Stimulated activated effector memory CD8-positive, alpha-beta T cell treated with anti-CD3 and anti-CD28 coated beads, Interleukin-12 subunit alpha, Interleukin-12 subunit beta, amount 100 ng/mL, for 72 hours (primary cell): ENCODE data around the gene GPR31.
A peak's percentile ranks its signal among the peaks of the same experiment; 100 is the strongest.

Experiments used
- ATAC-seq: fragments of 150-1000 bp; cut with Tn5 transposase; 2 replicates; pipeline ENCODE4 v1.10.0; 2021
- DNase-seq, 2 donors: peaks; one replicate each; pipeline ENCODE4 v3.0.0; 2021 to 2022; ENCODE audit warnings: low spot score in 2 of 2
- H3K27ac Mint-ChIP-seq: one replicate; pipeline ENCODE4 v1.8.0; 2022; ENCODE audit warnings: mild to moderate bottlenecking, mixed read lengths
- H3K36me3 Mint-ChIP-seq: one replicate; pipeline ENCODE4 v1.8.0; 2022; ENCODE audit warnings: mild to moderate bottlenecking, mixed read lengths
- H3K4me1 Mint-ChIP-seq: one replicate; pipeline ENCODE4 v1.8.0; 2022; ENCODE audit warnings: mixed read lengths
- H3K4me3 Mint-ChIP-seq: one replicate; pipeline ENCODE4 v1.8.0; 2022; ENCODE audit warnings: mild to moderate bottlenecking, mixed read lengths
- H3K9me3 Mint-ChIP-seq: one replicate; pipeline ENCODE4 v1.8.0; 2022; ENCODE audit warnings: mixed read lengths

The GPR31 gene

DNA sequence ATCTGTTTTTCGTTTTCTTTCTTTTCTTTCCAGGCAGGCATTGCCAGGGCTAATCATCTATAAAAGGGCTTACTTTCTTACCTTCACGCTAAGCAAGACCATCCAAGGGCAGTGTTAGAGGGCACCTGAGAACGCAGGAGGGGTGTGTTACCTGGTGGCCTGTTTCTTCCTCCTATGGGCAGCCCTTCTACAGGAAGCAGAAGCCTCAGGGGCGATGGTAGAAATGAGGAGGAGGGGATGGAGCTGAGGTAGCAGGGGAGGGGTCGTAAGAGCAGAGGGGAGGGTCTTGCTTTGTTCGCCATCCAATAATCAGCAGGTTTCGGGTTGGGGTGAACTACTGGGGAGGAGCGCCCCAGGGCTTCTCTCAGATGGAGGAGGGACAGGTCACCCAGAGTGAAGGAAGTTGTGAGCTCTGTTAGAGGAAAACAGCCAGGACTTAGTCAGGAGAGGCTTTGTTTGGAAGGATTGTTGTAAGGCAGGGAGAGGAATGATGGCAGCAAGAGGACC is 36.4 kb downstream of the GPR31 start:
- Mint-ChIP-seq H3K27ac (peak overlapping the region; percentile 90), H3K4me3 (peak overlapping the region; percentile 87), H3K36me3 (peaks cover 47% of the 10 kb centered on the region)

DNA sequence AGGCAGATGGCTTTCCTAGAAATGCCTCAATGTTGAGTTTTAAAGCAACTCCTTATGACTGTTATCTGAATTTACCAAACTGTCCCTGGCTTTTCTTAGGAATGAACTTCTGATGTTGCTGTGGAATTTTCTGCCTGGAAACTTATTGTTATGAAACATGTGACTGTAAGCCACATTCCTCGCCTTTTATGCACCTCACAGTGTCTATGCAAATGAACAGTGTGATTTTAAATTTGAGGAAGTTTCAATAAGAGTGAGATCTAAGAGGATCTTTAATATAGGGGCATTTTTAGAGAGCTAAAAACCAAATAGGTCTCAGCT is 37.2 kb downstream of the GPR31 start:
- DNase-seq (no peak), ATAC-seq (no peak)
- no peaks in the 10 kb centered on the region for H3K9me3 Mint-ChIP-seq
- peak overlapping the region; percentile 87 for H3K4me3 Mint-ChIP-seq
- H3K36me3 Mint-ChIP-seq = peaks cover 52% of the 10 kb centered on the region
- H3K4me1 Mint-ChIP-seq = peaks cover 84% of the 10 kb centered on the region
- peak overlapping the region; percentile 90 for H3K27ac Mint-ChIP-seq

More for the DNA sequence above, 36.4 kb downstream of the GPR31 start:
- no peak for DNase-seq
- ATAC-seq = no peak
- H3K9me3 Mint-ChIP-seq = no peaks in the 10 kb centered on the region
- H3K4me1 Mint-ChIP-seq = peaks cover 78% of the 10 kb centered on the region

DNA sequence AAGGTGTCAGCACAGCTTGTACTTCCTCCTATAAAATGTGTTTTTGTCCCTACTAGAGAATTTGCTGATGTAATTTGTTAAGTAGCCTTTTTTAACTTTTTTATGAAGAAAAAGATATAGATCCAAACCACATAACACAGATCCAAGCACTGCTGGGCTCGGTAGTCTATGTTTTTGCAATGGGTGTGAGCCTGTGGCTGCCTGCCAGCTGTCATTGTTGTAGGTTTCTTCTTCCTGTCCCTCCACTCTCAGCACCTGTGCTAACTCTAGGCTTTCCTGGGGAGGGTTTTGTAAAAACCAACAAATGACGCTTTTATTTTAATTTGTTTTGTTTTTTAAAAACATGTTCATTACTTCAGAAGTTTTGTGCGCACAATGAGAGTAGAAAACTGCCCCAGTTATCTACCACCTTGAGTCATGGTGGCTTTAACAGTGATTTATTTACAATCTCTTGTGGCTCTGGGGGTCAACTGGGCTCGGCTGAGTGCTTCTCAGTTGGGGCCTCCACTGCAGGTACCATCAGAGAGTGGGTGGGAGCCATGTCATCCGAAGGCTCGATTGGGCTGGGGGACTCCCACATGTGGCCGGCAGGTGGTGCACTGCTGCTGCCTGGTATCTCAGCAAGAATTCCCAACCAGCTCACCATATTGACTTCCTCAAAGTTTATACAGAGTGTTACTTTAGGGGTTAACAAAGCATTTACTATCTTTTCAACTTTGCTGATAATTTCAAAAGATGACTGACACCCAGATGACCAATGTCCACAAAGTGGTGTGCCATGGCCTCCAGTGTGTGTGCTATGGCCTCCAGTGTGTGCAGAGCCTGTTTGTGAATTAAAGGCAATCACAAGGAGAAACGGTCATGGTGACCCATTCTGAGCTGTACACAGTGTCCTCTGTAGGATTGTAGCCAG is 37.9 kb downstream of the GPR31 start:
- ATAC-seq (peak; percentile 47), DNase-seq (no peak)
- Mint-ChIP-seq H3K4me3 (peak overlapping the region; percentile 87), H3K9me3 (no peaks in the 10 kb centered on the region), H3K4me1 (peaks cover 84% of the 10 kb centered on the region), H3K27ac (peak overlapping the region; percentile 90), H3K36me3 (peaks cover 57% of the 10 kb centered on the region)

DNA sequence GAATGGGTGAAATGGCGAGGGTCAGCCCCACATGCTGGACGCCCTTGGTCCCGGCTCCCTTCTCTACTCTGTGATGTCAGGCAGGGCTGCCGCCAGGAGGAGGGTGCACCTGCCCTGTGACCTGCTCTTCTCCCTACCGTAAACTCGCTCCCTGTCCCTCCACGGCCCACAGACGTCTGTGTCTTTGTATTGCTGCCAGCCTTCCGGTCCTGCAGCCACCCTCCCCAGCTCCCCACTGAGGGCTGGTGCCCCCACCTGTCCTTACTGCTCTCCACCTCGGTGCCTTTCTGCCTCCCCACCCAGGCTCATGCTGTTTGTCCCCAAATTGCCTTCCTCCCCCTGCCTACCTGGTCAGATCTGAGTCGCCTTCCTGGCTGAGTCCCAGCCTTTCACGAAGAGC is 38.9 kb downstream of the GPR31 start:
- Mint-ChIP-seq H3K36me3 (peaks cover 57% of the 10 kb centered on the region), H3K9me3 (no peaks in the 10 kb centered on the region), H3K4me3 (peak overlapping the region; percentile 87), H3K27ac (peak overlapping the region; percentile 83), H3K4me1 (peaks cover 90% of the 10 kb centered on the region)
- DNase-seq (no peak), ATAC-seq (no peak)

DNA sequence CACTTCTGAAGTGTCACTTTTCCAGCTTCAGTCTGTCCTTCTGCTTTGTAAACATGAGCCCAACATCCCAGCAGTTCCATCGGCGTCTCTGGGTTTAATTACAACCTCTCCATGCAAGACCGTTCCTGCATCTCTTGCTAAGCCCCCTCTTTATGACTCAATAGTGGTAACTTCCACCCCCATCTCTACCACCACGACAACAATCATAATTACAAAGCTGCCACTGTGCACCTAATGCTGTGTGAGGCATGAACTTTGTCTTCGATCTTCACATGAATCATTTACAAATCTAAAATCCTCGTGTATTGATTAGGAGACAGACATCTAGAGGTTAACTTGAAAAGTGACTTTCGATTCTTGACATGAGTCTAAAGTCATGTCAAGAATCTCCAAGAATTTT is 39.8 kb downstream of the GPR31 start:
- ATAC-seq = peak; percentile 61
- H3K4me3 Mint-ChIP-seq = peak overlapping the region; percentile 87
- peak overlapping the region; percentile 83 for H3K27ac Mint-ChIP-seq
- DNase-seq = no peak
- H3K4me1 Mint-ChIP-seq = peaks cover 89% of the 10 kb centered on the region
- no peaks in the 10 kb centered on the region for H3K9me3 Mint-ChIP-seq
- peaks cover 59% of the 10 kb centered on the region for H3K36me3 Mint-ChIP-seq

DNA sequence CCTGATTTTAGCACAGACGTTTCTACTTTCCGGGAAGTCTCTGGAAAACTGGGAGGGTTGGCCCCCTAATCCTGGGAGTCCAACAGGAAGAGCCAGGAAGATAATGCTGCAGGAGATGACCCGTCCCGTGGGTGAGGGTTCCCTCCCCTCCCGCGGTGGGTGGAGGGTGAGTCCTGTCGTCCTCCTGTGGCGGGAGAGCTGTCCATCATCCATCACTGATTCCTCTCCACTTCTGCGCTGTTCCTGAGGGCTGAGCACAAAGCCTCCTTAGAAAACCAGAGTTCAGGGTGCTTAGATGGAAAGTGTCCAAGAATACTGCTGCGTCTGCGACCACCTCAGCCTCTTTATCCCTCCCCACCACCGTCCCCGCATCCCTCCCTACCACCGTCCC is 40.9 kb downstream of the GPR31 start:
- DNase-seq (no peak), ATAC-seq (no peak)
- H3K4me1 Mint-ChIP-seq = peaks cover 90% of the 10 kb centered on the region
- peak overlapping the region; percentile 89 for H3K27ac Mint-ChIP-seq
- peaks cover 70% of the 10 kb centered on the region for H3K36me3 Mint-ChIP-seq
- H3K9me3 Mint-ChIP-seq = no peaks in the 10 kb centered on the region
- H3K4me3 Mint-ChIP-seq = peak overlapping the region; percentile 87

DNA sequence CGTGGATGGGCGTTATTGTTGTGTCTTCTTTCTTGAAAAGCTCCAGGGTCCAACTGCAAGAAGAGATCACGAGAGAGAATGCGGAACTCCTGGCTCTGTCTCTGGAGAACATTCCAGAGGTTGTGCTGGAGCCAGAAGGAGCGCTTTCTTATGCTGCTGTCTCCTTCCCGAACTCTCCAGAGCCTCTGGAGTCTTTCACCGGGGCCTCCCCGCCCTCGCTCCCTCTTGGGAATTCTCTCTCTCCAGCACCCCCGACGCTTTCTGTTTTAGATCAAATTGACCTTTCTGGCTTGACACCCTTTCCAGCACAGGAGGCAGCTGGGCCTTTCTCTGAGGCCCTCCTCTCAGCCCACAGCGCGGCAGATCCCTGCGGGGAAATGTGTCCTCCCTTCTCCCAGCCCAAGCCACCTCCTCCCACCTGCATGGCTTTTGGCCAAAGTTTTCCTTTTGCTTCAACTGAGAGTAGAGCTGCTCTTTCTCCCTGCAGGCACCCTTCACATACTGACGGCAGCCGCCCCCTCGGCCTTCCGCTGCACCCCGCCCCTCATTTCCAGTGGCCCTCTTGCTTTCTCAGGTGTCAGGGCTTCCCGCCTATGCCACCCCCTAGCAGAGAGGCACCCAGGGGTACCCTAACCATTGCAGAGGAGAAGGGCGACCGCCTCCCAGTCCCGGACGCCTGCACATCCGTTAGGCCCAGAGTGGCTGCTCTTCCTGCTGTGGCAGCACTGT is 41.5 kb downstream of the GPR31 start:
- Mint-ChIP-seq H3K4me3 (peak overlapping the region; percentile 87), H3K4me1 (peaks cover 90% of the 10 kb centered on the region)

DNA sequence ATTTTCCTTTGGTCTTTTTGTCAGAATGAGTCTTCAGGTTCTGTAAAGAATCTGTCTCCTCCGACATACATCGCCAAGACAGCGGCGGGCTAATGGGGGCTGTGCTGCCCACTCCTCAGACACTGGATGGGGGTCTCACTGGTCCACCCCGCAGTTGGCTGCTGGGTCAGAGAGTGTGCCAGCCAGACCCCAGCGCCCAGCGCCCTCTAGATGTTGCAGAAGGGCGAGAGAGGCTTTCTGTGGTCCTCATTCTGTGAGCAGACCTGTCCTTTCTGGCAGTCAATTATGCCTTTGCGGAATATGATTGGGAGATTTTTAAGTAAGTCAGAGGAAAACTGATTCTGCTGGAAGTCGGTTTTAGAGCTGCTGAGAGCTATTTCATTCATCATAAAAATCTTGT is 42.7 kb downstream of the GPR31 start:
- peak; percentile 1 for ATAC-seq
- H3K4me1 Mint-ChIP-seq = peaks cover 90% of the 10 kb centered on the region
- no peak for DNase-seq
- peak overlapping the region; percentile 95 for H3K27ac Mint-ChIP-seq
- peaks cover 69% of the 10 kb centered on the region for H3K36me3 Mint-ChIP-seq
- no peaks in the 10 kb centered on the region for H3K9me3 Mint-ChIP-seq
- H3K4me3 Mint-ChIP-seq = peak overlapping the region; percentile 87

More for the DNA sequence above, 41.5 kb downstream of the GPR31 start:
- Mint-ChIP-seq H3K27ac (peak overlapping the region; percentile 89), H3K36me3 (peaks cover 74% of the 10 kb centered on the region), H3K9me3 (no peaks in the 10 kb centered on the region)
- DNase-seq (no peak), ATAC-seq (no peak)

DNA sequence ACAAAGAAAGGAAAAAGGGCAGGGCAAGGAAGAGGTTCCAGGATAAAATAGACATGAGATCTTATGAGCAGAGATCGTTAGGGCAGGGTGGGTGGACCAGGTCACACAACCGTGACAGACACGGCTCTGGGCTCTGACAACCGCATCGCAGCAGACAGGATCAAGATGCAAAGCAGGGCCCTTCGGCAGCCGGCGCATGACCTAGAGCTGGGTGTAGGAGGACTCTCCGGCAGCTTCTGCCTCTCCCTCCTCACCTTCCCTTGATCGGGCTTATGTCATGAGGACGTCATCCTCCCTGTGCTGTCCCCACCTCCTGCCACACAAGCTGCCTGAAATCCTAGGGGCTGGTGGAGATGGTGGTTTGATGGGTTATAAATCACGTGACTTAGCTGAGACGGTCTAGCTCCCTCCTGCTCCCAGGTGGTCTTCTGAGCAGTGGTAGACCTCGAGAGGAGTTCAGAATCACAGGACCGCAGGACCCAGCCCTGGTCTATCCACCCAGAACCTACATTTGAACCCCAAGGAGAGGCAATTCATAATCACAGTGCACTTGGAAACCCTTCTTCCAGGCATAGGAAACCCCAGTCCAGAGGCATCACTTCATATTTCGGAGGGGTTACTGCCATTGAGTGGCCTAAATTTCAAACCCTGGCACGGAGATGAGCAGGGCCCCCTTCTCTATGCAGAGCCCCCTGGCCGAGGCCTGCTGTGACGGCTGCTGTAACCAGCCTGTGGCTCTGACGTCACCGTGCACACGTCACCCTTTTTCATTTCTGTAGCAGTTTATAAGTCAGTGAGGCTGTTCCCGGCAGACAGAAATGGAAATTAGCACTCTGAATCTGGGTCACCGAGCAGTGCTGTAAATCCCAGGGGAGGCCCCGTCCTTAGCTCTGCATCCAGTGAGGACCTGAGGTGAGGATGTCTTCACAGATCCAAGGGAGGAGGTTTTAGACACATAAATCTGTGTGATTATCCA is 43.6 kb downstream of the GPR31 start:
- no peaks in the 10 kb centered on the region for H3K9me3 Mint-ChIP-seq
- DNase-seq (peak; percentile 48 to 85), ATAC-seq (peak; percentile 81)
- H3K27ac Mint-ChIP-seq = peak overlapping the region; percentile 95
- H3K4me1 Mint-ChIP-seq = peaks cover 90% of the 10 kb centered on the region
- H3K36me3 Mint-ChIP-seq = peaks cover 68% of the 10 kb centered on the region
- H3K4me3 Mint-ChIP-seq = peak overlapping the region; percentile 87

DNA sequence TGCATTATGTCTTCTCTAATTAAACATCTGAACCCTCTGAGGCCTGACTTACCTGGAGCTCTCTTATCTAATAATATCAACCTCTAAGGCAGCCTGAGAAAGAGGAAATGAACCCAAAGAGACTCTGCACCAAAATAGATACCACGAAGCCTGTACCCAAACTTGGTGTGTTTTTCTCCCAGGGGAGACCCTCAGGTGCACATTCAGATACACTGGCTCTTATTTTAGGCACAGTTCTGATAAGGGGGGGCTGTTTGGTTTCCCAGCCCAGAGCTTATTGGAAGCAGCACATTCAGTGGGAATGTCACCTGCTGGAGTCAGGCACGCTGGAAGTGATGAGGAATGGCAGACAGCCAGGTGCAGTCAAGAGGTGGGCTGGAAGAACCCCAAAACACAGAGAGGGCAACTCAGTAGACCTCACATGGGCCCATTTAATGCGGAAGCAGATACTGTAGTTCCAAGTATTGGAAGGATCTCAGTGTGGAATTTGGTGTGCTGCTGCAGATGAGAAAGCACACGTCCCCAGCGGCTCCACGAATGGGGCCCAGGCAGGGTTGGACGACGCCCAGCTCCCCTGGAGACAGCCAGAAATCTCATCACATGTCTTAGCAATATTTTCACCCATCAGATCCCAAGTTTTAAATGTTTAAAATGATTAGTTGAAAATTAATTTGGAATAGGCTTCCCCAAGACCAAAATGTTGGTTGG is 44.6 kb downstream of the GPR31 start:
- H3K4me1 Mint-ChIP-seq = peaks cover 86% of the 10 kb centered on the region
- no peak for ATAC-seq
- peak overlapping the region; percentile 87 for H3K4me3 Mint-ChIP-seq
- H3K9me3 Mint-ChIP-seq = no peaks in the 10 kb centered on the region
- H3K36me3 Mint-ChIP-seq = peaks cover 62% of the 10 kb centered on the region
- no peak for DNase-seq
- H3K27ac Mint-ChIP-seq = peak overlapping the region; percentile 95

DNA sequence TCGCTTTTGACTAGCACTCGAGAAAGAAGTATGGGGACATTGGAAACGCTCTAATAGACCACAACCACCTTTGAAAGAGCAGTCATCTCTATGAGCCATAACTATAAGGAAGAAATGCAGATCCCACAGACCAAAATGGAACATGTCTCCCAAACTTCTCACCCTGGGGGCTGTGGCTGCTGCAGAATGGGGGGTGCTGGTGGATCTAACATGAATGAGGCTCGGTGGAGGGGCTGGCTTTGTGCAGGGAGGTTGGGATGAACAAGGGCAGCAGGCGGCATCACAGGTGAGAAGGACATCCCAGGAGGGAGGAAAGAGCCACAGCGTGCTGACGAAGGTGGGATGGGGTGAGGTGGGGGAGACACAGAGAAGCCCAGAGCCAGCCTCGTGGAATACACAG is 45.4 kb downstream of the GPR31 start:
- DNase-seq (no peak), ATAC-seq (no peak)
- H3K36me3 Mint-ChIP-seq = peaks cover 56% of the 10 kb centered on the region
- H3K4me1 Mint-ChIP-seq = peaks cover 83% of the 10 kb centered on the region
- H3K4me3 Mint-ChIP-seq = peak overlapping the region; percentile 87
- H3K9me3 Mint-ChIP-seq = no peaks in the 10 kb centered on the region
- H3K27ac Mint-ChIP-seq = peak overlapping the region; percentile 95

DNA sequence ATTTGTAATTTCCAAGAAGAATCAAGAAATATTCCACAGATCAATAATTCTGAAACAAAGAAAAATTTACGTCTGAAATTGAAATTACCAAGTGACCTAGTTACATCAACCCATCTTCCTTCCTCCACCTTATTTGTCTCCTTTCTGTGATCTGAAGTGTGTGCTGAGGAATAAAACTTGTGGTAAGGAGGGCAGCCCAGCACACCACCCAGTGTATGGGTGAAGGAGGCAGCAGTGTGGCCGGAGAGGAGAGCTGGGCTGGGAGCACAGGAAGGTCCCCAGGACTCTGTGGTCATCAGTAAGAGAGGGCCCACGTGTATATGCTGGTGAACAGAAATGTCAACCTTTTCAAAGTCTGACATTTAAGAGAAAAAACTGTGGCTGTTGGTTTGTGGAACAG is 46.2 kb downstream of the GPR31 start:
- Mint-ChIP-seq H3K9me3 (no peaks in the 10 kb centered on the region), H3K36me3 (peaks cover 48% of the 10 kb centered on the region), H3K4me3 (peak overlapping the region; percentile 87), H3K27ac (peak overlapping the region; percentile 95), H3K4me1 (peaks cover 79% of the 10 kb centered on the region)
- DNase-seq (no peak), ATAC-seq (peak; percentile 22)

DNA sequence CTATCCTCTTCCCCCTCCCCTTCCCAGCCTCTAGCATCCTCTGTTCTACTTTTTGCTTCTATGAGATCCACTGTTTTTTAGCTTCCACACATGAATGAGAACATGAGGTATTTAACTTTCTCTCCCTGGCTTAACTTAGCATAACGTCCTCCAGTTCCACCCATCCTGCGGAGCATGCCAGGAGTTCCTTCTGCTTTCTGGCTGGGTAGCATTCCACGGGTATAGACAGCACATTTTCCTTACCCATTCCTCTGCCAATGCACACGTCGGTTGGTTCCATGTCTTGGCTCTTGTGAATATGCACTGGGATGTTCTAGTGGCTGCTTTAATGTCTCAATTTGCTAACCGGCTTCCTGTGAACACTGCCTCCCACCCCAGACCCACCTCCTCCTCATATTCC is 48.1 kb downstream of the GPR31 start:
- no peak overlapping the region for H3K4me3 Mint-ChIP-seq
- ATAC-seq (no peak), DNase-seq (no peak)
- H3K4me1 Mint-ChIP-seq = peaks cover 63% of the 10 kb centered on the region
- no peaks in the 10 kb centered on the region for H3K9me3 Mint-ChIP-seq
- H3K36me3 Mint-ChIP-seq = peaks cover 31% of the 10 kb centered on the region
- H3K27ac Mint-ChIP-seq = no peak overlapping the region

DNA sequence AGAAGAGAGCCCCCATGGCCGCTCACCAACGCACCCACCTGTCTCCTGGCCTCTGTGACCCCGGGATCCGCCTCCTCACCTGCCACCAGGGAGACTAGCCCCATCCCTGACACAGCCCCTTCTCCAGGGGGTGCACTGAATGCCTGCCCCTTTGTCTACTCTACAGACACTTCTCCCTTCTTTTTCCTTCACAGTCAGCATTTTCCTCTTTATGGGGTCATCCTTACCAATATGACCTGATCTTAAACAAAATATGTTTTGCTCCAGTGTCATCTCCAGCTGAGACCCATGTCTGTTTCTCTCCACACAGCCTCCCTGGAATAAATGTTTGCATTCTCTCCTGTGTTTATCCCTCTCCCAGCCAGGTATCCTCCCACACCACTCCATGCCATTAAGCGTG is 49.5 kb downstream of the GPR31 start:
- DNase-seq (no peak), ATAC-seq (no peak)
- peaks cover 18% of the 10 kb centered on the region for H3K36me3 Mint-ChIP-seq
- peak overlapping the region; percentile 23 for H3K4me3 Mint-ChIP-seq
- peaks cover 56% of the 10 kb centered on the region for H3K4me1 Mint-ChIP-seq
- H3K27ac Mint-ChIP-seq = no peak overlapping the region
- no peaks in the 10 kb centered on the region for H3K9me3 Mint-ChIP-seq
